Ammon's horn (tissue), 1 donor: ENCODE measurements around the gene GRIN2A.

Source experiments
- DNase-seq: peaks from one replicate; pipeline ENCODE4 v3.0.0-alpha.2; 2016; ENCODE audit warnings: low spot score

GRIN2A gene

DNA sequence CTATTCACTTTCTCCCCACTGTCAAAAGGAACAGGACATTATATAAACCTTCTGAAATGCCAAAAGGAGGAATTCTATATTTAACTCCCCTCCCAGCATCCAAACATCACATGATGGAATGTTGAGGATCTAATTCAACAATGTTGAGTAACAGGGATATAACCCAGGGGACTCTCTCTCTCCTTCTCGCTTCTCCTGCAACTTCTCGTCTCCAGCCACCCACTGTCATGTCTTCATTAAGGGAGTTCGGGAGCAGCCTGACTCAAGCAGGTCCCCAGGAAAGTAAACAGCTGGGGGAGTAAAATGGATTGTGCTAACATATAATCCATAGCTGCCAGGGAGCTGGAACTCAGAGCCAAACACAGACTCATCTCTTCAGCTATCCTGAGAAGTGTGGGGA is 51.7 kb downstream of the GRIN2A start:
- no peak for DNase-seq

DNA sequence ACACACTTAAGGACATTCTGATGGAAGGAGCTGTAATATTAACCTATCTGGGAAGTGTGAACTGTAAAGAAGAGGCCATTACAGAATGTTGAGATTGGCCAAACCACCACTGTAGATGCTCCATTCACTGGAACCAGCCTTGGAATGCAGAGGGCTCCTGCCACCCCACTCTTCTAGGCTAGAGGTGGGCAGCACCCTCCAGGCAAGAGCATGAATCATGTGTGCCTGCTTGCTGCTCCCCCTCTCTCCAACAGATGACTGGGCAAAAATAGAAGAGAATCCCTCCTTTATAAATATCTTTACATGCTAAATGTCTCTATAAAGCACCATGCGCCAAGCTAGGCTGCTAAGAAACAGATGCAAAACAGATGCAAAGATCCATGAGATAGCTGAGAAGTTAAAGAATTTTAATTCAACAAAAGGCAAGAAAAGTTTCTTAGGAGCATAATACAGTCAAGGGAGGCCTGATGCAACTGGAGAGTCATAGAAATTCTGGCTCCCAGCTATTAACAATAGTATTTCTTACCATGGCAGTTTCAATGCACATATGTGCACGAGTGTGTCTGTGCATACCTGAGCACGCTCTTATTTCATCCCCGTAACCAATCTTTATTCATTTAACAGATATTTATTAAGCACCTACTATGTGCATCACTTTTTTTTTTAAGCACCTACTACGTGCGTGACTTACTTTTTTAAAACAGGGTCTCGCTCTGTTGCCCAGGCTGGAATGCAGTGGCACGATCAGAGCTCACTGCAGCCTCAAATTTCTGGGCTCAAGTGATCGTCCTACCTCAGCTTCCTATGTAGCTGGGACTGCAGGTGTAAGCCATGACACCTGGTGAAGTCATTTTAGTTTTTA is 53.6 kb downstream of the GRIN2A start:
- no peak for DNase-seq

DNA sequence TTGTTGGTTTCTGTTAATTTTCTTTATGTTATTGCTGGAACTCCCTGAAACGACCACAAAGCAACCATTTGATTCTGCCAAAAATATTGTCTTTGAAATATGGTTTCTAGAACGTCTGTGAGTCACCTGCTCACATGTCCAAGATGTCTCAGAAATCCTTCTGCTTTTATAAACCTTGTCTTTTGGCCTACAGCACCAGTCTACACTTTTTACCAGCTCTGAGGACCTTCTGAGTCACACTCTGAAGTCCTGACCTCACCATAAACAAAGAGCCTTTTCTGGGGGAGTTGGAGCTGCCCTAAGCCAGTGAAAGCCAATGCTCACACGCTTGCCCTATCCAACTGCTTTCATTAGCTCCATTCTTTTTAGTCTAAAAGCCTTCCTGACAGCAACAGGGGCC is 55.5 kb downstream of the GRIN2A start:
- peak; percentile 35 for DNase-seq

DNA sequence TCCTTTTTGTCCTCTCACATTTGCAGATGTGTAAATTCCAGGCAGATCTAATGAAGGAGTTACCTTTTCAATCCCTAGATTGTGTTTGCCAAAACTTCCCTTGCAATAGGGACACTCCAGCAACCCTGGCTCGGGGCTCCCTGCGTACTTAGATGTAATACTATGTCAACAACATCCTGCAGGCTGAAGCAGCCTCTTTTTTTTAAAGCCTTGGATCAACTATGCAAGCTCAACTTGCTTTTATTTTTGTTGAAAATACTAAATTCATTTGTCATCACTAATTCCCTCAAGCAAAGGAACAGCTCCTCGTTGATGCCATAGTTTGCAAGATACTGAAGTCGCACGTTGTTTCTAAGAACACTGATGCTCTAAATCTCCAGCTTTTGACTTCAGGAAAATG is 59.1 kb downstream of the GRIN2A start:
- DNase-seq, result no peak

DNA sequence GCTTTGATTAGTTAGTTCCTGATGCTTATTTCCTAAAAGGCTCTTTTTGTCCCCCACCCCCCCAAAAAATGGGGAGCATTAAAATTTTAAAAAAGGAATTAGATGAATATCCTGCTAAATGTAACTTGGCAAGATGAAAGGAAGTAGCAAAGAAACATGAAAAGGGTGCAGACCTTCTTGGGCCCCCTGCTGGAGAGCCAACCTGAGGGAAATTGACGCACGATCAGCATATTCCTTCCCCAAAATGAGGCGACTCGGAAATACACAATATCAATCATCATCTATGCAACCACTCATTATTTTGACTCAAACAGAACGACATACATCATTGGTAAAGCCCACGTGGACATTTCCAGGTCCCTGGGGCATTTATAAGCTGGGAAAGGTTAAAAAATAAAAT is 59.7 kb downstream of the GRIN2A start:
- DNase-seq, result no peak

DNA sequence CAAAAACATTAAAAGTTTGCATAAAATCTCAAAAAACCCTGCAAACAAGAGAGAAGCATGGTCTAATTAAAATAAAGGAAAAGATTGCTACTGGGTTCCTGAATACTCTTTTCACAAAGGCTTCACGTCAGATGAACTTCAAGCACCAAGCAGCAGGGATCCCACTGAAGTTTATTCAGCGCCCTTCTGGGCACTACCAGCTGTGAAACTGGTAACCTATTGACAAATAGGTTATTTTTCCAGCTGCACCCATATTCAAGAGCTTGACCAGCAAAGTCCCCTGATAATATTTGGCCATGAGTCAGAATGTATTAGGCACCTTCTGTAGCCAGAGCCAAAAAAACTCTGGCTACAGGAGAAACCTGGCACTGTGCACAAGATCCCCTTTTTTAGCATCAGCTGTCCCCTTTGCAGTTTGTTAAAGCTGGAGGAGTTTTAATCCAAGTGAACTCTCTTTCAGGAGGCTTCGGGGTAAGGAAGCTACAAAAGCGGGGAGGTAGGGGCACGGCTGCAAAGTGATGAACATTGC is 60.3 kb downstream of the GRIN2A start:
- DNase-seq, result no peak

DNA sequence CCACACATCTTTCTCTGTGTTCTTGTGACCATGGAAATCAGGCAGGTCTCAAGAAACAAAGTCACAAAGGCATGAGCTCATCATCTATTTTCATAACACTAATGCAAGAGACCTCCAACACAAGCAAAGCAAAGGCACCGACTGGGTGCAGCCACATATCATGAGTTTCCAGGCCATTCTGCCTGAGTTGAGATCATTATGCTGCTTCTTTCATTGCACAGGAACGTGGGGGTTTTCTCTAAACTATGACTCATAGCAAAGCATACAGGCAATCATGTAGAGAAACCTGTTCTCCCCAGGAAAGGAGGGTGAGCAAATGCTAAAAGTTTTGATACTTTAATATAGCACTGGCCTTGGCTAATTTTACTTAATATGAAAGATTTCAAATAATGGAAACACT is 60.7 kb downstream of the GRIN2A start:
- peak; percentile 24 for DNase-seq

DNA sequence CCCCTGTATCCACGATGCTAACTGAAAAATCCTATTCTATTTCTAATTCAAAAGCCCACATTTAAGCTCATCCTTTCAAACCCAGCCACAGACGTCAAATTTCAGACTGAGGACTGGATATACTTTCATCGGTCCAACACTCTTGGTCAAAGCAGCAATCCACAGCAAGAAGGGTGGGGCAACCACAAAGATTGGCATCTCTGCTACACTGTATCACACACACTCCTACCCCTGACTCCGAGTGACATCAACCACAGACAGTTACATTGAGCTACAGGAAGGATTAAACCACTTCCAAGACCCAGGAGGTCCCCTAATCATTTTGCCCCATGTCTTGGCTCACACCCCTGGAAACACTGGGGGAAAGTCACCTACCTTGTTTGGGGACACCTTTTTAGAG is 61.3 kb downstream of the GRIN2A start:
- no peak for DNase-seq

DNA sequence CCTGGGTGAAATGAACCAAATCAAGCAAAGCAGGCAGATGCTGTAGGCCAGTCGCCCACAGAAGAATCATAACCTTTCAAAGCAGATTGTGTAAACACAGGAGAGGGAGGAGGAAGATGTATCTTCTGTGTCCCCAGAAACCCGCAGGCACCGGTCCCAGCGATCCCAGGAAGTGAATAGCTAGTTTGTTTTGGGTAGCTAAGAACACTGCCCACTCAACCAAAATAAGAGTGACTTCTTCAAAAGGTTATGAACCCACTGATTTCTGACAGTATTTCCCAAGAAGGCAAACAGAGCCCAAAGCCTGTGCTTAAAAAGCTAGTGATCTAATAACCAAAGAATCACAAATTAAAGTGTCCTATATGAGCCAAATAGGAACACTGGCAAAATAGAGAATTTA is 67.8 kb downstream of the GRIN2A start:
- DNase-seq, result peak; percentile 23

DNA sequence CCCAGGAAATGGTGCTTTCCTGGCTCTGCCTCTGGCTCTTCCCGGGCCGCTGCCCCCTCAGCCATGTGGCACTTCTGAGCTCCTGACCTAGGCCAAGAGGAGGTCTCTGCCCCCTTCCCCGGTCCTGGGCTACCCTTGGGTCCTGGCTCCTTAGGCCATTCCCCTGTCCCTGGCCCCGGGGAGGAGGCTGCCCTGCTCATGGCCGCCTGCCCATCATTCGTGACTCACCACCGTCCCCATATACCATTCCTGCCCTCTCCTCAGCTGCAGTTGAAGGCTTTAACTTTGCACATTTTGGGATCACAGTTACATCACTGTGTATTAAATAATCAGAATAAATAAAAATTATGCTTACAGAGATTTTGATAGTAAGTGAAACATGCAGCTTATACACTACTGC is 69.0 kb downstream of the GRIN2A start:
- DNase-seq, result no peak

DNA sequence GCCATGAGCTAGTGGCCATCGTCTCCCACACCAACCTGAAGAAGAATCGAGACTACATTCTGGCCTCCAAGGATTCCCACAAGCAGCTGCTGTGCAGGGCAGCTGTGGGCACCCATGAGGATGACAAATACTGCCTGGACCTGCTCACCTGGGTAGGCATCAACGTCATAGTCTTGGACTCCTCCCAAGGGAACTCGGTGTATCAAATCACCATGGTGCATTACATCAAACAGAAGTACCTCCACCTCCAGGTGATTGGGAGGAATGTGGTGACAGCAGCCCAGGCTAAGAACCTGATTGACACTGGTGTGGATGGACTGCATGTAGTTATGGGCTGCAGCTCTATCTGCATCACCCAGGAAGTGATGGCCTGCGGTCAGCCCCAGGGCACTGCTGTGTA is 70.2 kb downstream of the GRIN2A start:
- no peak for DNase-seq

DNA sequence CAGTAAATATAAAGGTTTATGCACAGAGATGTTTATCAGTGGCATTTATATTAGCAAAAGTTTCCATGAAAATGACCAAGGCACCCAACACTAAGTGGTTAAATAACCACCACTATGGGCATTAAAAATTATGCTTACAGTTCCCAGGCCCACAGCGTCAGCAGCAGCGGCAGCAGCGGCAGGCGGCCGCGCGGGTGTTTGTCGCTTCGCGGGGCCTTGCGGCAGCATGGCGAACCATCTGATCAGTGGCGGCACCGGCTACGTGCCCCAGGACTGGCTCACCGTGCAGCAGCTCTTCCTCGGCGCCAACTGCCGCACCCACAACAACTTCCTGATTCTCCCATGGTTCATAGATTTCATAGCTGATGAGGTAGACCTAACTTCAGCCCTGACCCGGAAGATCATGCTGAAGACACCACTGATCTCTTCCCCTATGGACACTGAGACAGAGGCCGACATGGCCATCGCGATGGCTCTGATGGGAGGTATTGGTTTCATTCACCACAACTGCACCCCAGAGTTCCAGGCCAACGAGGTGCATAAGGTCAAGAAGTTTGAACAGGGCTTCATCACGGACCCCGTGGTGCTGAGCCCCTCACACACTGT is 71.0 kb downstream of the GRIN2A start:
- no peak for DNase-seq

DNA sequence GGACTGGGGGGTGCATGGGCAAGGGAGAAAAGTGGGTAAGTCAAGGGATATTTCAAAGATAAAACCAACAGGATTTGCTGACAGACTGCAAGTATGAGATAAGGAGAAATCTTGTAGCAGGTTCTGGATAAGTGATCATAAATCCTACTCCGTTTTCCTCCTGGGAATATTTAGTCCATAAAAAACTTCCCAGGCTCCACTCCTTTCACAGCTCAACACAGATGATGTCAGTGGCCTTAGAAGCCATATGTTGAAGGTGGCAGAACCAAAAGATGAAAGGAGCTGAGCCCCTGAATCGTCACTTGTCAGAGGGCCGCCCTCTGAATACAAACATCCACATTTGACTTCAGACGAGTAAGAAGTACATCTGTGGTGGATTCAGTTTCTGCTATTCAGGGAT is 71.7 kb downstream of the GRIN2A start:
- no peak for DNase-seq

DNA sequence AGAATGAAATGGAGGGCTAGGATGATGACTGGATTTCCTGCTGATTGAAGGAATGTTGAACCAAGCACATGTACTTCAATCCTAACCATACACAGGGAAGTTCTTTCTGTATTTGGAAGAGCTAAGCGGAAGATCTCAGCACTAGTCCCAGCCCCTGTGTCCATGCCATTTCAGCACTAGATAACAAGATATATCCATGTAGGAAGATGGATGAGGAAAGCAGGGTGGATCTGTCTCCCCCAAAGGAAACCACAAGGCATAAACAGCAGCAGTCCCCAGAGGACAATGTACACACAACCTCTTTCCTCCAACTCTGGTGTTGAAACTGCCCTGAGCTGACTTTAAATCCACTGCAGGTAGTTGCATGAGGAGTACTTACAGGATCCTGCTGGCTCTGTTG is 75.1 kb downstream of the GRIN2A start:
- no peak for DNase-seq

DNA sequence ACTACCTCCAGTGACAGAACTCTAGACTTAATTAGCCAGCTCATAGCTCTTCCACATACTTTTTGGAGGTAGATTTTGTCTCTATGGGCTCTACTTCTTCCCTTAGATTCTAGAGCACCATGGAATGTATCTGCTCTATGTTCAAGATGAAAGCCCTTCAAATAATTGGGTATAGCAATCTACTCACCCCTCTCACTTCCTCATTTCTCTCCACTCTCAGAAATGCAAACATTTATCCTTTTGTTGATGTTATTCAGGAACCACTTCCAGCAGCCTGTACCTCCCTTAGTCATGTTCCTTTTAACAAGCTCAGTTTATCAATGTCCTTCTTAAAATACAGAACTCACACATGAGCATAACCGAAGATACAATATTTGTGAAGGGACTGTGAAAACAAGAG is 78.5 kb downstream of the GRIN2A start:
- no peak for DNase-seq

DNA sequence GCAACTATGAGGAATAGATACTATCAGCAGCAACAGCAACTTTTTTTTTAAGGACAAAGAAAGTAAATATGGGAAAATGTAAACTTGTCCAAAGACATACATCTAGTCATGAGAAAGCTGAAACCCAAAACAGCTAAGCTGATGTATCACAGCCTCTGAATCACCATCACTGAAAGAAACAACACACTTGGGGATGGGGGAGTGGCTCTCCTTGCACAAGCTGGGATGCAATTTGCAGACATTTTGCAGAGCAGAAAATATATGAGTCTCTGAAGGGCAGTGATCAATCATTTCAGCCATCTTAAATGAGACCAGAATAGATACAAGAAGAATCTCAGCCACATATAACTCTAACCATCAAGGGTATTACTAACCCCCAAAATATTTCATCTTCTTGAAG is 79.1 kb downstream of the GRIN2A start:
- DNase-seq, result no peak

DNA sequence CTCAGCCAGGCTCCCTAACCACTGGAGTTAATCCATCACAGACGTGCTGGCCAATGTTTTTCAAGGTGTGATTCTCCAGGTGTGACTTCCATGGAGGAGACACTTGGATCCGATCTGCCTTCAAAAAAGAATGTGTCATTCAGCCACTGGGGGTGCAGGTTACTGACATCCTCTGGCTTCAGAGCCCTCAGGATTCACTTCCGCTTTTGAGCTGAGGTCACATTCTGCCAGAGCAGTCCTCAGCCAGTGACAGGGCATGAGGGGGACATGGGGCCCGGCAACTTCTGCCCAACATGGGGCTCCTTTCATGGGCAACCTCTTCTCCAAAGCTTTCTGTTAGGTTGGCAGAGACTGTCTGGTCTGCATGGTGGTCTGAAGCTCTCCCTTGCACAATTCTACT is 81.4 kb downstream of the GRIN2A start:
- DNase-seq, result no peak

DNA sequence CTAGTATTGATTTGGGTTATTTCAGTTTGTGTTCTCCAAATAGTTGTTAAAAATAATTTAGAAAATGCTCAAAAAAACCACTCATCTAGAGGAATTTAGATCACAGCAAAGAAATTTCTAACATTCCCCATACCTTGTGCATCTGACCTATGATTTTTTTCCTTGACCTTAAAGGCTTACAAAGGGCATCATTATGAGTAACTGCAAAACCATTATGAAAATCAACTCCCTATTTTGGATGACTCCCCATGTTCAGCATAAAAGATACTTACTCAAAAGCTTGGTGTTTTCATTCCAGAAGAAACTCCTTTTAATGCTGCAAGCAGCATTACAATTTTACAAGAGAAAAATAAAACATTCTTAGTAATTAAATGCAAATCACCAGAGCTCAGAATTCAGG is 83.2 kb downstream of the GRIN2A start:
- DNase-seq, result no peak

DNA sequence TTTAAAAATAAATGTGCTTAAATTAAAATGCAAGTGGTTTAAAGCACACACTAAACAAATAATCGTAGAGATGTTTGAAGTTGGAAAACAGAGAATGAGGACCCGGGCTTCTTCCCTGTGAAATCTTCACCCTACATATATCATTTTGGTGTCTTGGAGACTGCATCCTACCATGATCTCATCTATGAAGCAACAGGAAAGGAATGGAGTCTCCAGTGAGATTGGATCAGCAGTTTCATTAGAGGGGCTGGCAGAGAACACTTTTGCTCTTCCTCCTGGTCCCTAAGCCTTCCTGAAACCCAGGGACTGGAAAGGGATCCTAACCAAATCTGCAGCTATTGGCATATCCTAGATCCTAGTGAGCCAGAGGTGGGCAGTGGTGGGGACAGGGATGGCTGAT is 85.0 kb downstream of the GRIN2A start:
- DNase-seq, result no peak

DNA sequence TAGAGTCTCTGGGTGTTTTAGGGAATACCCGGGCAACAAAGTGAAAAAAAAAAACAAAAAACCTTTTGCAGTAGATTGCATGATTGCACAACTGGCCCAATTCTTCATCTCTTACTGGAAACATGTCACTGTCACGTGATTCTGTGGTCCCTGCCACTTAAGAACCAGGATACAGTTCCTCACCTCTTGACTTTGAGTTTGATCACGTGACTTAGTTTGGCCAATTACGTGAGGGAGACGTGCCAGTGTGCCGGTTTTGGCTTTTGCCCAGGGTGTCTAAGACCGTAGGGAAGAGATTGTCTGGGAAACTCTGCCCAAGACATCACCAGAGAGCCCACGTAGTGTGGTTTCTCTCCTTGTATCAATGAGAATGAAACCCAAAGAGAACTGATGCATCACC is 88.7 kb downstream of the GRIN2A start:
- DNase-seq, result no peak

DNA sequence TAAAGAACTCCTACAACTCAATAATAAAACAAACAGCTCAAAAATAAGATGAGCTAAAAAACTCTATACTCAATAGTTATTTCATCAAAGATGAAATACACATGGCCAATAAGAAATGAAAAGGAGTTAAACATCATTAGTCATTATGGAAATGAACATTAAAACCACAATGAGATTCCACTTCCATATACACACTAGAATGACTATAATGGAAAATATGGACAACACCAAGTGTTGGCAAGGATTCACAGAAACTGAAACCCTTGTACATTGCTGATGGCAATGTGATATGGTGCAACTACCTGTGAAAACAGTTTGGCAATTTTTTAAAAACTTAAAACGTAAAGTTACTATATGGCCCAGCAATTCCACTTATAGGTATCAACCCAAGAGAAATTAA is 91.4 kb downstream of the GRIN2A start:
- no peak for DNase-seq

DNA sequence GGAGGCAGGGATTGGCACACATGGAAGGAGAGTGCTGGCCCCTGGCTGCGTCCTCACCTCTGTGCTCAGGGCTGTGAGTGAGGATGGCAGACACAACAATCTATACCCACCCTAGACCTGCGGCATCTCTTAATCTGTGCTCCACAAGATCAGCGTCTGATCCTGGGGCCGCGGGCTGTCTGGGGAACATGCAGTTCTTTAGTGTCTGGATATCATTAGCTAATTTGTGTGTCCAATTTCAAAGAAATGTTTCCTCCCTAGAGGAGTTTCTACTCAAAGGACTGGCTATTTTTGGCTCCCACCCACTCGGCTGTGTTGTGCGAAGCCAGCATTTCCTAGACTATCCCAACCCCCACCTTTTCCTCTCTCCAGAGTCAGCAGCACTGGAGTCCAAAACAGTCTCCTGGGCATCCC is 93.8 kb downstream of the GRIN2A start:
- peak; percentile 20 for DNase-seq

DNA sequence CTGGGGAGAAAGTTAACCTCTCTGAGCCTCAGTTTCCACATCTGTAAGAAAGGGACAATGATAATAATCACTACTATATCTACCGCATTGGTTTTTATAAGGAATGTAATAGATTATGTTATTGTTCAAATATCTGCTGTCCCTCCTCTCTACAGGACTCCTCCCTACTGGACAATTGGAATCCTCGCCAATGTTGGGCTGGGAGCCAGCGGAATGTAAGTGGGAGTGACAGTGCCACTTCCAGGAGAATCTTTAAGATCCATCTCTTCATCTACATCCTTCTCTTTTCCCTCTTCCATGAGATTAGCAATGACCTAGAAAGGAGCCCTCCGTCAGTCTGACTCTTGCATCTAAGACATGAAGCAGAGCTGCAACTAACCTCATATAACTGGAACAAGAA is 95.1 kb downstream of the GRIN2A start:
- DNase-seq, result no peak

DNA sequence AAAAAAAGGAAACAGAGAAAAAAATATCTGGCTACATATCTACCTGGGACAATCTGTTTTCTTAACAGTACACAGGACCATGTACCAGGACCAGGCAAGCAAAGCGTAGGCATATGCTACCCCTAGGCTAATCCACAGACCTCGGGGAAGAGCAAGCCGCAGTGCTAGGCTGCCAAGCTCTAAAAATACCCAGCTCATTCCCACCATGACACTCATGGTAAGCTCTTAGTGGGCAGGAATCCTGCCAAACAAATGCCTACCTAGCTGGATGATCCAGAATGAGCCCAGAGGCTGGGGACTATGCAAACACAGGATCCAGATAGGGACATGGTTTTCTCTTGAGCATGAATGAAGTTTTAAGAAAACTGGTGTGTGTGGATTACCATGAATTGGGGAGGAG is 95.6 kb downstream of the GRIN2A start:
- no peak for DNase-seq
